RWPE2 (cell line): ENCODE measurements around the gene KLHL26.
"Not testable (repeated sequence)": the region's sequence is repeated elsewhere in the genome, so short reads cannot be mapped to it uniquely, and the experiment has no call there.

Experiments
- ATAC-seq: fragments of 200-7000 bp; cut with Tn5 transposase; 3 replicates; pipeline ENCODE4 v1.9.1; 2021; ENCODE audit warnings: low read depth
- DNase-seq: peaks from one replicate; pipeline ENCODE4 v3.0.0-alpha.2; 2020; ENCODE audit warnings: low spot score
- H3K27ac ChIP-seq: fragments of 450-650 bp; 2 replicates; pipeline ENCODE4 v1.5.1; 2017; ENCODE audit warnings: mild to moderate bottlenecking; ENCODE audit not compliant: poor library complexity, severe bottlenecking
- H3K27me3 ChIP-seq: fragments of 250-450 bp; sonication (Bioruptor Pico); 2 replicates; pipeline ENCODE4 v1.5.1; 2021; ENCODE audit warnings: mild to moderate bottlenecking, moderate library complexity; ENCODE audit not compliant: insufficient read depth, poor library complexity, severe bottlenecking
- H3K36me3 ChIP-seq: fragments of 250-450 bp; sonication (Bioruptor Pico); 2 replicates; pipeline ENCODE4 v1.5.1; 2020; ENCODE audit warnings: low read depth, mild to moderate bottlenecking, moderate library complexity
- H3K4me1 ChIP-seq: fragments of 250-450 bp; sonication (Bioruptor Pico); 2 replicates; pipeline ENCODE4 v1.5.1; 2021; ENCODE audit warnings: mild to moderate bottlenecking, moderate library complexity; ENCODE audit not compliant: insufficient read depth, poor library complexity, severe bottlenecking
- H3K4me3 ChIP-seq: fragments of 250-450 bp; sonication (Bioruptor Pico); 2 replicates; pipeline ENCODE4 v1.5.1; 2021; ENCODE audit warnings: mild to moderate bottlenecking, moderate library complexity; ENCODE audit not compliant: severe bottlenecking
- H3K9me3 ChIP-seq: fragments of 250-450 bp; sonication (Bioruptor Pico); 2 replicates; pipeline ENCODE4 v1.5.1; 2021; ENCODE audit warnings: mild to moderate bottlenecking, moderate library complexity; ENCODE audit not compliant: severe bottlenecking
- TF ChIP-seq, protein P1 (sequence below): fragments of 450-650 bp; IDR thresholded peaks from one replicate; pipeline ENCODE4 v1.5.1; 2017; ENCODE audit warnings: mild to moderate bottlenecking, moderate library complexity; ENCODE audit not compliant: poor library complexity, severe bottlenecking

The KLHL26 gene

DNA sequence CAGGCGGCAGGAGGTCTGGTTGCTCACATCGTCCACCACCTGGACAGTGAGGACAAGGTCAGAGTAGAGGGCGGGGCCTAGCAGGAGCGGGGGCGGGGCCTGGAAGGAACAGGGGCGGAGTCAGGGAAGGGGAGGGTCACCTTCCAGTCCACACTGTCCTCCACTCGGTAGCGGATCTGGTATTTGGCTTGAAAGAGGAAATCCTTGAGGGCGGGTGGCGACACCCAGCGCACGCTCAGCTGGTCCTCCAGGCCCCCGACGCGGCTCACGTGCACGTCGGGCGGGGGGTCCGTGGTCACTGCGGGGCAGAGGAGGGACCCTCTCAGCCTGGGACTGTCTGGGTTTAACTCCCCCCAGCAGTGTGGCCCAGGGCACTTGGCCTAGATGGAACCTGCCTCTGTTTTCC lies 40.1 kb upstream of the KLHL26 start:
- DNase-seq, result peak; percentile 62
- no peak overlapping the region for H3K27ac ChIP-seq
- TF ChIP-seq, protein P1, sequence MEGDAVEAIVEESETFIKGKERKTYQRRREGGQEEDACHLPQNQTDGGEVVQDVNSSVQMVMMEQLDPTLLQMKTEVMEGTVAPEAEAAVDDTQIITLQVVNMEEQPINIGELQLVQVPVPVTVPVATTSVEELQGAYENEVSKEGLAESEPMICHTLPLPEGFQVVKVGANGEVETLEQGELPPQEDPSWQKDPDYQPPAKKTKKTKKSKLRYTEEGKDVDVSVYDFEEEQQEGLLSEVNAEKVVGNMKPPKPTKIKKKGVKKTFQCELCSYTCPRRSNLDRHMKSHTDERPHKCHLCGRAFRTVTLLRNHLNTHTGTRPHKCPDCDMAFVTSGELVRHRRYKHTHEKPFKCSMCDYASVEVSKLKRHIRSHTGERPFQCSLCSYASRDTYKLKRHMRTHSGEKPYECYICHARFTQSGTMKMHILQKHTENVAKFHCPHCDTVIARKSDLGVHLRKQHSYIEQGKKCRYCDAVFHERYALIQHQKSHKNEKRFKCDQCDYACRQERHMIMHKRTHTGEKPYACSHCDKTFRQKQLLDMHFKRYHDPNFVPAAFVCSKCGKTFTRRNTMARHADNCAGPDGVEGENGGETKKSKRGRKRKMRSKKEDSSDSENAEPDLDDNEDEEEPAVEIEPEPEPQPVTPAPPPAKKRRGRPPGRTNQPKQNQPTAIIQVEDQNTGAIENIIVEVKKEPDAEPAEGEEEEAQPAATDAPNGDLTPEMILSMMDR, result no peak
- H3K36me3 ChIP-seq, result no peaks in the 10 kb centered on the region
- no peaks in the 10 kb centered on the region for H3K4me1 ChIP-seq
- ATAC-seq, result peak; percentile 41; the same call in 1 of the 3 replicates
- no peak overlapping the region for H3K4me3 ChIP-seq
- no peaks in the 10 kb centered on the region for H3K9me3 ChIP-seq
- no peaks in the 10 kb centered on the region for H3K27me3 ChIP-seq

DNA sequence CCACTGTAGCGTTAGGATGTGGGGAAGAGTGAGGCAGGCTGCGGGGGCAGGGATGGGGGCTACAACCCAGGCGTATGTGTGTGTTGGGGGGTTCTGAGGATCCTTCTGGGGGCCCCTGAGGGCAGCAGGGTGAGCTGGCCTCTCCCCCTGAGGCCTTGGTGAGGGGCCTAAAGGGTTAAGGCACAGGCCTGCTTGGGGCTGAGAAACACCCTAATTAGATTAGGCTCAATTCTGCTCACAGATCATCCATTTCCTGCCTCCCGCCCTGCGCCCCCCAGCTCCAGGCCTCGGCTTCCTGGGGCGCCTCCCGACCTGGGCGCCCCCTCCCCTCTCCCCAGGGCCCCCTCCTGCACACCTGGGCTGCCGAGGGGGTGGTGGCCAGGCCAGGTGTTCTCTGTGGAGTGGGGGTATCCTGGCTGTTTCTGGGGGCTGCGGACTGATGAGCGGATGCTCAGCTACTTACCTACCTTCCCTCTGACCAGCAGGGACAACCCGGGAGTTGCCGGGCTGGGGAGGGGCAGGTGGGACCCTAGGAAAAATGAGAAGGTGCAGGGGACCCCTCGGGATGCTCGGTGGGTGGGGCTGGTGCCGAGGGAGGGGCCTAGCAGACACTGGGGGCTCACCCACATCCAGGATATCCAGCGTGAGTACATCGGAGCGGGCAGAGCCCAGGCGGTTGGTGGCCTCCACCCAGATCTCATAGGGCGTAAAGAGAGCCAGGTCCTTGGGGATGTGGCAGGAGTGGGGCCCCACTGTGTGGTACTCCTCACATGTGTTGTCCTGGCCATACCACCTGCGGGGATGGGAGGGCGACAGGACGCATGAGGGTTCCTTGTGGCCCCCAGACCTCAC lies 38.8 kb upstream of the KLHL26 start:
- DNase-seq, result peak; percentile 47

DNA sequence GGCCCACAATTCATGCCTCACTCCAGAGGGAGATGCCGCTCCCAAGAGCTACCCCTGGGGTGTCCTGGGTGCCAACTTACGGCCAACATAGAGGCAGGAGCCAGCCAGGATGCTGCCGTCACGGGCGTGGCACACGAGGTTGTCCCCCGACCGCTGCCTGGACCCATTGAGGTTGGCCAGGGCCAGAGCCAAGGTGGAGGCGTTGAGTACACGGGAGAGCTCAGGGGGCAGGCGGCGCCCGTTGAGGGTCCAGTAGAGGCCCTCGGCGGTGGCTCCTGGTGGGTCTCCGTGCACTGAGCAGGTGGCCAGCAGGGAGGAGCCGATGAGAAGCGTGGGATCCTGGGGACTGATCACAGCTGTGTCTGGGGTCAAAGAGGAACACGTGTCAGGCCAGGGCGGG lies 37.3 kb upstream of the KLHL26 start:
- Histone ChIP-seq H3K4me1 (no peaks in the 10 kb centered on the region), H3K9me3 (no peaks in the 10 kb centered on the region), H3K27me3 (no peaks in the 10 kb centered on the region), H3K36me3 (no peaks in the 10 kb centered on the region), H3K27ac (no peak overlapping the region), H3K4me3 (no peak overlapping the region)
- no peak for ATAC-seq
- peak; percentile 62 for DNase-seq
- TF ChIP-seq, protein P1, result no peak

More for the DNA sequence above, 38.8 kb upstream of the KLHL26 start:
- TF ChIP-seq, protein P1, result no peak
- ATAC-seq, result no peak
- H3K9me3 ChIP-seq, result no peaks in the 10 kb centered on the region
- no peak overlapping the region for H3K27ac ChIP-seq
- H3K4me1 ChIP-seq, result no peaks in the 10 kb centered on the region
- no peaks in the 10 kb centered on the region for H3K36me3 ChIP-seq
- H3K27me3 ChIP-seq, result no peaks in the 10 kb centered on the region
- H3K4me3 ChIP-seq, result no peak overlapping the region

DNA sequence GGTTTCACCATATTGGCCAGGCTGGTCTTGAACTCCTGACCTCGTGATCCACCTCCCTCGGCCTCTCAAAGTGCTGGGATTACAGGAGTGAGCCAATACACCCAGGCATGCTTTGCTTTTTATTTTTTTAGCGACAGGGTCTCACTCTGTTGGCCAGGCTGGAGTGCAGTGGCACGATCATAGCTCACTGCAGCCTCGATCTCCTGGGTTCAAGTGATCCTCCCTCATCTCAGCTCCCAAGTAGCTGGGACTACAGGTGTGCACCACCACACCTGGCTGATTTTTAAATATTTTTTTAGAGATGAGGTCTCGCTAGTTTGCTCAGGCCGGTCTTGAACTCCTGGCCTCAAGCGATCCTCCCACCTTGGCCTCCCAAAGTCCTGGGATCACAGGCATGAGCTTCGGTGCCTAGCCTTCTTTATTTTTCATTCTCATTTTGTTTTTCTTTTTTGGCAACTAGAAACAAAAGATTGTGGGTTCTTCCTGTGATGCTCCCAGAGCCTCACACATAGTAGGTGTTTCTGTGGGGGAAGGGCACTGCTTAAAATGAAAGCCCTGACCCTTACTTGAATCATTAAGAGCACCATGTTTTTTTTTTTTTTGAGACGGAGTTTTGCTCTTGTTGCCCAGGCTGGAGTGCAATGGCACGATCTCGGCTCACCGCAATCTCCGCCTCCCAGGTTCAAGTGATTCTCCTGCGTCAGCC lies 36.0 kb upstream of the KLHL26 start:
- not testable (repeated sequence) for H3K4me1 ChIP-seq, ATAC-seq, H3K27ac ChIP-seq, H3K9me3 ChIP-seq, H3K36me3 ChIP-seq, DNase-seq, H3K4me3 ChIP-seq
- peaks cover 12% of the 10 kb centered on the region for H3K27me3 ChIP-seq

DNA sequence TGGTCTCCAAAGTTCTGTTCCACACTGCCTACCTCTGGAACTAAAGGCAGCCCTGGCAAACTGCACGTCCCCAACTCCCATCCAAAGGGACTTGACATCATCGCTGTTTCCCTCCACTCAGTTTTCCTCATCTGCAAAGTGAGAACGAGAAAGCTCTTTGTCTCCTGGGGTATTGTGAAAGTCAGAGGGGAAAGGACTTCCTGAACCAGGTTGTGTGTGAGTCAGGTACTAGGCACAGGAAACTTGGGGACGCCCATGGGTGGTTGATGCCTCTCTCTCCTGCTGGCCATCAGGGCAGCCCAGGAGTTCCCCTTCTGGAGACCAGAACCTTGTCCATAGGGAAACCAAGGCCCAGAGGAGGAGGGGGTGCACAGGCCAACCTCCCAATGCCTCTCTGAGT lies 35.0 kb upstream of the KLHL26 start:
- Histone ChIP-seq H3K27me3 (peaks cover 17% of the 10 kb centered on the region), H3K4me3 (no peak overlapping the region), H3K9me3 (no peaks in the 10 kb centered on the region), H3K36me3 (no peaks in the 10 kb centered on the region), H3K27ac (no peak overlapping the region), H3K4me1 (no peaks in the 10 kb centered on the region)
- ATAC-seq, result no peak
- DNase-seq, result no peak
- TF ChIP-seq, protein P1, result no peak
